K562 (cell line): ENCODE data around the gene WBP1. TPM values are rescaled to one million over a fixed set of nuclear protein-coding genes. Genes with fewer than 3 reads are reported as not detected.

Experiments
- ATAC-seq: fragments of 200-7000 bp; cut with Tn5 transposase; 3 replicates; pipeline ENCODE4 v1.9.1; 2020; ENCODE audit warnings: moderate library complexity
- BruUV-seq: library from RNA; stranded (reverse); fragments of 400-500 nt; replicated peaks from 2 replicates; lab custom pipeline; 2021; lab: Mats Ljungman, UMichigan
- CTCF ChIA-PET: fragments of 300-600 bp; formaldehyde crosslinking; extraction: SDS; loops from one replicate; lab custom pipeline; 2021; ENCODE audit warnings: low intra/inter-chr PET ratio; lab: Yijun Ruan, JAX
- POLR2A ChIA-PET: fragments of 300-600, 350-650 bp; sonication (Branson Sonifier 250); formaldehyde crosslinking; extraction: SDS; loops from one replicate; lab custom pipeline; 2021; ENCODE audit warnings: antibody characterized with exemption, inconsistent platforms; lab: Yijun Ruan, JAX
- DNase-seq, 4 experiments: peaks; one replicate each; pipeline versions ENCODE4 v3.0.0 to v3.0.0-alpha.2; 2011 to 2018; ENCODE audit warnings: low spot score in 3 of 4, mixed read lengths in 3 of 4; ENCODE audit errors: extremely low read depth in 1 of 4
- FAIRE-seq: peaks from 2 replicates; lab custom pipeline; 2011; peaks lifted over from hg19 to GRCh38; lab: Jason Lieb, UNC
- H2AFZ ChIP-seq: 2 replicates; pipeline ENCODE4 v1.6.0; 2011; ENCODE audit warnings: low read depth, low read length, control low read depth, inconsistent platforms
- H3K27ac ChIP-seq: fragments of 200-600 bp; 3 replicates; pipeline ENCODE4 v1.8.0; 2011; ENCODE audit warnings: low read depth, mild to moderate bottlenecking, control low read depth, inconsistent platforms, low read length, moderate library complexity, mixed read lengths; ENCODE audit errors: extremely low read depth
- H3K27me3 ChIP-seq, 2 experiments: fragments of 300-600 bp in 1 of 2; 2 replicates in 1 of 2; 3 replicates in 1 of 2; pipeline versions ENCODE4 v1.6.0 to v1.8.0; 2011; ENCODE audit warnings: inconsistent platforms in 2 of 2, low read length in 2 of 2, mild to moderate bottlenecking in 1 of 2, mixed read lengths in 1 of 2, moderate library complexity in 1 of 2; ENCODE audit not compliant: control insufficient read depth in 2 of 2, insufficient read depth in 2 of 2
- H3K36me3 ChIP-seq: fragments of 300-600 bp; 3 replicates; pipeline ENCODE4 v1.8.0; 2011; ENCODE audit warnings: mild to moderate bottlenecking, low read length, inconsistent platforms; ENCODE audit not compliant: control insufficient read depth, insufficient read depth
- H3K4me1 ChIP-seq, 2 experiments: fragments of 200-600 bp in 1 of 2; replicated peaks in 1 of 2; 2 replicates in 1 of 2; 3 replicates in 1 of 2; pipeline versions ENCODE4 v1.5.1 to v1.8.0; 2011; ENCODE audit warnings: inconsistent platforms in 2 of 2, low read length in 2 of 2, mild to moderate bottlenecking in 1 of 2, mixed read lengths in 1 of 2, moderate library complexity in 1 of 2; ENCODE audit not compliant: control insufficient read depth in 2 of 2, insufficient read depth in 2 of 2
- H3K4me2 ChIP-seq: 2 replicates; pipeline ENCODE4 v1.6.1; 2011; ENCODE audit warnings: low read length, control low read depth, inconsistent platforms, mixed read lengths; ENCODE audit not compliant: insufficient read depth
- H3K4me3 ChIP-seq: fragments of 200-600 bp; sonication (generic), shearing (Covaris generic); 2 replicates; pipeline ENCODE4 v1.5.1; 2016; ENCODE audit warnings: control low read depth, inconsistent platforms
- H3K79me2 ChIP-seq: fragments of 200-600 bp; 3 replicates; pipeline ENCODE4 v1.8.0; 2011; ENCODE audit warnings: low read length, inconsistent platforms; ENCODE audit not compliant: control insufficient read depth, insufficient read depth
- H3K9ac ChIP-seq, 2 experiments: 2 replicates each; pipeline versions ENCODE4 v1.6.0 to v1.6.1; 2011; ENCODE audit warnings: low read depth in 2 of 2, low read length in 2 of 2, control low read depth in 1 of 2, inconsistent platforms in 1 of 2, mild to moderate bottlenecking in 1 of 2, mixed read lengths in 1 of 2; ENCODE audit not compliant: insufficient read depth in 1 of 2
- H3K9me1 ChIP-seq: one replicate; pipeline ENCODE4 v1.6.0; 2011; ENCODE audit warnings: inconsistent platforms, mild to moderate bottlenecking, low read length, moderate library complexity; ENCODE audit not compliant: control insufficient read depth, insufficient read depth
- H3K9me3 ChIP-seq: replicated peaks from 2 replicates; pipeline ENCODE4 v1.5.1; 2011; ENCODE audit warnings: low read depth, low read length, inconsistent platforms; ENCODE audit not compliant: control insufficient read depth, insufficient read depth
- H4K20me1 ChIP-seq: replicated peaks from 2 replicates; pipeline ENCODE4 v1.6.1; 2011; ENCODE audit warnings: low read length, inconsistent platforms, mixed read lengths; ENCODE audit not compliant: control insufficient read depth, insufficient read depth
- ESRRB ChIP-seq: fragments of 250-450 bp; sonication (Bioruptor Pico); IDR thresholded peaks from 2 replicates; pipeline ENCODE4 v1.5.0; 2020; ENCODE audit warnings: mild to moderate bottlenecking, moderate library complexity, borderline replicate concordance
- HOXB6 ChIP-seq: fragments of 250-450 bp; sonication (Bioruptor Pico); IDR thresholded peaks from 2 replicates; pipeline ENCODE4 v1.5.1; 2022; ENCODE audit warnings: mild to moderate bottlenecking, borderline replicate concordance
- MYBL2 ChIP-seq, 2 experiments: fragments of 450-650 bp in 1 of 2; sonication (generic) in 1 of 2; formaldehyde crosslinking in 1 of 2; IDR thresholded peaks; 2 replicates each; pipeline versions ENCODE4 v1.6.1 to v1.8.1; 2017 to 2022; ENCODE audit warnings: borderline replicate concordance in 1 of 2, inconsistent platforms in 1 of 2, low read depth in 1 of 2, mild to moderate bottlenecking in 1 of 2, missing genetic modification reagents in 1 of 2, moderate library complexity in 1 of 2
- PHB ChIP-seq: fragments of 250-450 bp; sonication (Bioruptor Pico); IDR thresholded peaks from 2 replicates; pipeline ENCODE4 v1.5.0; 2021
- PHF20 ChIP-seq: fragments of 450-650 bp; IDR thresholded peaks from 2 replicates; pipeline ENCODE4 v1.6.1; 2018; ENCODE audit not compliant: partially characterized antibody
- PHF21A ChIP-seq: fragments of 450-650 bp; IDR thresholded peaks from 2 replicates; pipeline ENCODE4 v1.6.1; 2017; ENCODE audit warnings: low read depth, borderline replicate concordance
- POLR2AphosphoS5 ChIP-seq: IDR thresholded peaks from 2 replicates; pipeline ENCODE4 v1.6.1; 2011; ENCODE audit warnings: mild to moderate bottlenecking, low read depth, low read length, moderate library complexity; ENCODE audit not compliant: control insufficient read depth, insufficient read depth
- RFX5 ChIP-seq: IDR thresholded peaks from 2 replicates; pipeline ENCODE4 v1.6.1; 2011; ENCODE audit warnings: low read depth, mild to moderate bottlenecking, improper control_type of control experiment, low read length
- SLC30A9 ChIP-seq: fragments of 250-450 bp; sonication (Bioruptor Pico); IDR thresholded peaks from 2 replicates; pipeline ENCODE4 v1.8.0; 2022; ENCODE audit warnings: mild to moderate bottlenecking, moderate library complexity
- TCF7L2 ChIP-seq: fragments of 150-350 bp; IDR thresholded peaks from 2 replicates; pipeline ENCODE4 v1.6.1; 2016; ENCODE audit warnings: low read depth, mild to moderate bottlenecking, low read length, moderate library complexity
- ZNF217 ChIP-seq: sonication (generic); formaldehyde crosslinking; IDR thresholded peaks from 2 replicates; pipeline ENCODE4 v1.8.0; 2022; ENCODE audit warnings: mild to moderate bottlenecking, missing genetic modification reagents
- ZNF696 ChIP-seq: fragments of 250-450 bp; sonication (Bioruptor Pico); conservative IDR thresholded peaks from 2 replicates; pipeline ENCODE4 v1.4.0; 2020; ENCODE audit warnings: mild to moderate bottlenecking, moderate library complexity
- WGBS: fragments of 100-300 bp; shearing (Covaris generic); methylation state at CpG from one replicate; pipeline ENCODE4 v1.1.6; 2016; ENCODE audit warnings: low coverage, mixed read lengths; ENCODE audit not compliant: insufficient coverage; ENCODE audit errors: missing lambda C conversion rate; 5-methylcytosine and 5-hydroxymethylcytosine counted together
- in situ Hi-C: fragments of 300-500 bp; cut with MboI; formaldehyde crosslinking; loops from 4 replicates; pipeline ENCODE4 v1.15.0; 2018; ENCODE audit warnings: inconsistent platforms, mixed read lengths
- intact Hi-C: fragments of 100-400 bp; cut with micrococcal nuclease; formaldehyde crosslinking; loops from 2 replicates; pipeline ENCODE4 v1.14.2; 2022
- polyA plus RNA-seq, 8 experiments: library from polyadenylated mRNA; depleted of rRNA in 4 of 8; stranded (reverse) in 5 of 8; unstranded in 3 of 8; fragments of >200 nt; fragmentation: Nextera tagmentation in 2 of 8; fragmentation: Illumina TruSeq in 1 of 8; extraction: Ambion mirVana in 2 of 8; extraction: Trizol in 1 of 8; gene quantifications; 2 replicates each; pipeline versions ENCODE4 v1.2.1 to v1.2.3, GENCODE V29; 2011 to 2014; ENCODE audit warnings: inconsistent platforms in 1 of 8, missing spikeins in 1 of 8
- total RNA-seq, 7 experiments: library from RNA; depleted of rRNA in 6 of 7; stranded (reverse); fragments of >200 nt in 6 of 7; fragmentation: Illumina TruSeq in 2 of 7; extraction: Trizol in 2 of 7; gene quantifications; 2 replicates each; pipeline versions ENCODE4 v1.2.1 to v1.2.3, GENCODE V29; 2011 to 2021; ENCODE audit warnings: low replicate concordance in 1 of 7
- TF ChIP-seq, protein P1 (sequence below): sonication (generic); formaldehyde crosslinking; IDR thresholded peaks from 2 replicates; pipeline ENCODE4 v1.8.0; 2022; ENCODE audit warnings: mild to moderate bottlenecking, missing genetic modification reagents
- TF ChIP-seq, protein P2 (sequence below): fragments of 200-800 bp; sonication (Bioruptor generic); IDR thresholded peaks from 2 replicates; pipeline ENCODE4 v1.6.1; 2016; ENCODE audit warnings: missing genetic modification characterization, missing compliant biosample characterization
- TF ChIP-seq, protein P3 (sequence below): sonication (generic); formaldehyde crosslinking; IDR thresholded peaks from 2 replicates; pipeline ENCODE4 v1.8.1; 2023; ENCODE audit warnings: mild to moderate bottlenecking, missing genetic modification reagents

The WBP1 gene
- total and polyA plus RNA-seq, 9 of the 15 experiments (the other 6 are each of a cell fraction or from before 2014, with no cell fraction given): 1.9 to 27.7 (median 14.2) TPM

DNA sequence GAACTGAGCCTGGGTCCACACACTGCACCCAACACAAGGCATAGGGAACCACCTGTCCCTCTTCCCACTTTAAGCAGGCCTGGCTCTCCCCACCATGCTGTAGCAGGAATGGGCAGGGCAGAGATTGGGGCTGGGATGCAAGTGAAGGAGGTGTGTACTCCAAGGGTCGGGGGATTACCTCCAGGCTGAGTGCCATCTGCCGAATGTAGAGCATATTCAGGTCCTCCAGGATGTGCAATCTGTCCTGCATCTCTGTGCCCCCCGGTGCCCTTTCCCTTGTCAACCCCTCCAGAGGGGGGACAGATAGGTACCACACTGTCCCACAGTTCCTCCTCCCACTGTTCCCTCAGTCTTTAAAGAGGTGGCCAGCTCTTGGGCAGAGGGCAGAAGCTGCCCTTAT, 18.9 kb upstream of the WBP1 start:
- Histone ChIP-seq H4K20me1 (no peaks in the 10 kb centered on the region), H3K36me3 (no peaks in the 10 kb centered on the region), H3K4me3 (peak overlapping the region; percentile 41; the same call in 1 of the 2 replicates), H3K4me2 (peak overlapping the region; percentile 87; the same call in 1 of the 2 replicates), H3K9me3 (no peaks in the 10 kb centered on the region), H3K27me3 (no peaks in the 10 kb centered on the region), H3K9me1 (no peaks in the 10 kb centered on the region), H3K27ac (no peak overlapping the region), H3K79me2 (no peaks in the 10 kb centered on the region), H2AFZ (peak overlapping the region; percentile 98), H3K4me1 (peaks cover 21 to 45% of the 10 kb centered on the region in 2 experiments; a peak in 4 of 5 replicates), H3K9ac (peak overlapping the region; percentile 65 to 94; a peak in 3 of 4 replicates)
- ChIA-PET POLR2A (interaction anchor here (1.2 to 1.7 kb wide), 3 partner anchors 10 to 15 kb away, joined by 3 to 9 read pairs (median 7); partner anchors contain the start of gene INO80B), CTCF (no interaction called here)
- FAIRE-seq: no peak
- in situ Hi-C loops (no loop called here), intact Hi-C loops (no loop called here)
- WGBS: 56% methylated on average over 3 of the region's 3 CpGs
- no TSS peak for BruUV-seq
- no peak for ATAC-seq
- no peak for DNase-seq
- no peak for TF ChIP-seq HOXB6 (CRISPR knock-in tag)
- no peak for TF ChIP-seq PHF21A
- TF ChIP-seq RFX5: no peak
- TF ChIP-seq, protein P1, sequence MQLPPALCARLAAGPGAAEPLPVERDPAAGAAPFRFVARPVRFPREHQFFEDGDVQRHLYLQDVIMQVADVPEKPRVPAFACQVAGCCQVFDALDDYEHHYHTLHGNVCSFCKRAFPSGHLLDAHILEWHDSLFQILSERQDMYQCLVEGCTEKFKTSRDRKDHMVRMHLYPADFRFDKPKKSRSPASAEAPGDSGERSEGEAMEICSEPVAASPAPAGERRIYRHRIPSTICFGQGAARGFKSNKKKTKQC (CRISPR knock-in tag): no peak
- TF ChIP-seq ZNF696: no peak
- TF ChIP-seq PHF20: no peak
- no peak for TF ChIP-seq MYBL2 (IDR thresholded peaks at IDR 0.05; ENCODE audit: low read depth)
- TF ChIP-seq MYBL2 (CRISPR knock-in tag; IDR thresholded peaks at IDR 0.05; ENCODE audit: borderline replicate concordance): no peak
- no peak for TF ChIP-seq ZNF217 (CRISPR knock-in tag)
- TF ChIP-seq, protein P2, sequence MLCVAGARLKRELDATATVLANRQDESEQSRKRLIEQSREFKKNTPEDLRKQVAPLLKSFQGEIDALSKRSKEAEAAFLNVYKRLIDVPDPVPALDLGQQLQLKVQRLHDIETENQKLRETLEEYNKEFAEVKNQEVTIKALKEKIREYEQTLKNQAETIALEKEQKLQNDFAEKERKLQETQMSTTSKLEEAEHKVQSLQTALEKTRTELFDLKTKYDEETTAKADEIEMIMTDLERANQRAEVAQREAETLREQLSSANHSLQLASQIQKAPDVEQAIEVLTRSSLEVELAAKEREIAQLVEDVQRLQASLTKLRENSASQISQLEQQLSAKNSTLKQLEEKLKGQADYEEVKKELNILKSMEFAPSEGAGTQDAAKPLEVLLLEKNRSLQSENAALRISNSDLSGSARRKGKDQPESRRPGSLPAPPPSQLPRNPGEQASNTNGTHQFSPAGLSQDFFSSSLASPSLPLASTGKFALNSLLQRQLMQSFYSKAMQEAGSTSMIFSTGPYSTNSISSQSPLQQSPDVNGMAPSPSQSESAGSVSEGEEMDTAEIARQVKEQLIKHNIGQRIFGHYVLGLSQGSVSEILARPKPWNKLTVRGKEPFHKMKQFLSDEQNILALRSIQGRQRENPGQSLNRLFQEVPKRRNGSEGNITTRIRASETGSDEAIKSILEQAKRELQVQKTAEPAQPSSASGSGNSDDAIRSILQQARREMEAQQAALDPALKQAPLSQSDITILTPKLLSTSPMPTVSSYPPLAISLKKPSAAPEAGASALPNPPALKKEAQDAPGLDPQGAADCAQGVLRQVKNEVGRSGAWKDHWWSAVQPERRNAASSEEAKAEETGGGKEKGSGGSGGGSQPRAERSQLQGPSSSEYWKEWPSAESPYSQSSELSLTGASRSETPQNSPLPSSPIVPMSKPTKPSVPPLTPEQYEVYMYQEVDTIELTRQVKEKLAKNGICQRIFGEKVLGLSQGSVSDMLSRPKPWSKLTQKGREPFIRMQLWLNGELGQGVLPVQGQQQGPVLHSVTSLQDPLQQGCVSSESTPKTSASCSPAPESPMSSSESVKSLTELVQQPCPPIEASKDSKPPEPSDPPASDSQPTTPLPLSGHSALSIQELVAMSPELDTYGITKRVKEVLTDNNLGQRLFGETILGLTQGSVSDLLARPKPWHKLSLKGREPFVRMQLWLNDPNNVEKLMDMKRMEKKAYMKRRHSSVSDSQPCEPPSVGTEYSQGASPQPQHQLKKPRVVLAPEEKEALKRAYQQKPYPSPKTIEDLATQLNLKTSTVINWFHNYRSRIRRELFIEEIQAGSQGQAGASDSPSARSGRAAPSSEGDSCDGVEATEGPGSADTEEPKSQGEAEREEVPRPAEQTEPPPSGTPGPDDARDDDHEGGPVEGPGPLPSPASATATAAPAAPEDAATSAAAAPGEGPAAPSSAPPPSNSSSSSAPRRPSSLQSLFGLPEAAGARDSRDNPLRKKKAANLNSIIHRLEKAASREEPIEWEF: no peak
- TF ChIP-seq PHB (CRISPR knock-in tag): no peak
- TF ChIP-seq POLR2AphosphoS5: no peak
- TF ChIP-seq, protein P3, sequence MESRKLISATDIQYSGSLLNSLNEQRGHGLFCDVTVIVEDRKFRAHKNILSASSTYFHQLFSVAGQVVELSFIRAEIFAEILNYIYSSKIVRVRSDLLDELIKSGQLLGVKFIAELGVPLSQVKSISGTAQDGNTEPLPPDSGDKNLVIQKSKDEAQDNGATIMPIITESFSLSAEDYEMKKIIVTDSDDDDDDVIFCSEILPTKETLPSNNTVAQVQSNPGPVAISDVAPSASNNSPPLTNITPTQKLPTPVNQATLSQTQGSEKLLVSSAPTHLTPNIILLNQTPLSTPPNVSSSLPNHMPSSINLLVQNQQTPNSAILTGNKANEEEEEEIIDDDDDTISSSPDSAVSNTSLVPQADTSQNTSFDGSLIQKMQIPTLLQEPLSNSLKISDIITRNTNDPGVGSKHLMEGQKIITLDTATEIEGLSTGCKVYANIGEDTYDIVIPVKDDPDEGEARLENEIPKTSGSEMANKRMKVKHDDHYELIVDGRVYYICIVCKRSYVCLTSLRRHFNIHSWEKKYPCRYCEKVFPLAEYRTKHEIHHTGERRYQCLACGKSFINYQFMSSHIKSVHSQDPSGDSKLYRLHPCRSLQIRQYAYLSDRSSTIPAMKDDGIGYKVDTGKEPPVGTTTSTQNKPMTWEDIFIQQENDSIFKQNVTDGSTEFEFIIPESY (CRISPR knock-in tag): no peak
- no peak for TF ChIP-seq SLC30A9 (CRISPR knock-in tag)
- TF ChIP-seq ESRRB (CRISPR knock-in tag): no peak
- TF ChIP-seq TCF7L2: no peak
